ENCODE data around the gene BMERB1. TPM values are rescaled to one million over a fixed set of nuclear protein-coding genes. Genes with fewer than 3 reads are reported as not detected.
"Not testable (repeated sequence)": the region's sequence is repeated elsewhere in the genome, so short reads cannot be mapped to it uniquely, and the experiment has no call there.

Gene BMERB1
- total RNA-seq, 1 donor from 2014 or later, result 45.1 TPM

- DNase-seq (ENCODE audit: low read depth, low spot score), result no peak
- TF ChIP-seq CTCF (conservative IDR thresholded peaks at IDR 0.05), result peak; percentile 21
- no peaks in the 10 kb centered on the region for H3K36me3 Mint-ChIP-seq (ENCODE audit: low read depth)
- H3K9me3 Mint-ChIP-seq, result no peaks in the 10 kb centered on the region
- no peaks in the 10 kb centered on the region for H3K4me1 Mint-ChIP-seq
- H3K27ac Mint-ChIP-seq (ENCODE audit: unreplicated experiment), result no peak overlapping the region
- no peaks in the 10 kb centered on the region for H3K27me3 Mint-ChIP-seq (ENCODE audit: low read depth)
- H3K4me3 Mint-ChIP-seq, result no peak overlapping the region
Observed at GRCh38 chr16:15460601-15461000, 26.2 kb downstream of the BMERB1 start.

GRCh38 chr16:15461376-15461775 lies 27.0 kb downstream of the BMERB1 start:
- H3K4me3 Mint-ChIP-seq, result no peak overlapping the region

GRCh38 chr16:15464401-15465186 lies 30.2 kb downstream of the BMERB1 start:
- Mint-ChIP-seq H3K36me3 (ENCODE audit: low read depth) (peaks cover 2% of the 10 kb centered on the region), H3K4me1 (no peaks in the 10 kb centered on the region), H3K4me3 (no peak overlapping the region), H3K27ac (ENCODE audit: unreplicated experiment) (no peak overlapping the region), H3K27me3 (ENCODE audit: low read depth) (no peaks in the 10 kb centered on the region), H3K9me3 (peaks cover 7% of the 10 kb centered on the region)
- DNase-seq (ENCODE audit: low read depth, low spot score), result no peak
- TF ChIP-seq CTCF (conservative IDR thresholded peaks at IDR 0.05), result no peak

More at GRCh38 chr16:15461376-15461775, 27.0 kb downstream of the BMERB1 start:
- no peaks in the 10 kb centered on the region for H3K4me1 Mint-ChIP-seq
- no peaks in the 10 kb centered on the region for H3K9me3 Mint-ChIP-seq
- no peaks in the 10 kb centered on the region for H3K36me3 Mint-ChIP-seq (ENCODE audit: low read depth)
- no peak for TF ChIP-seq CTCF (conservative IDR thresholded peaks at IDR 0.05)
- no peak overlapping the region for H3K27ac Mint-ChIP-seq (ENCODE audit: unreplicated experiment)
- H3K27me3 Mint-ChIP-seq (ENCODE audit: low read depth), result no peaks in the 10 kb centered on the region
- no peak for DNase-seq (ENCODE audit: low read depth, low spot score)

- DNase-seq (ENCODE audit: low read depth, low spot score), result no peak
- no peaks in the 10 kb centered on the region for H3K4me1 Mint-ChIP-seq
- peaks cover 11% of the 10 kb centered on the region for H3K9me3 Mint-ChIP-seq
- no peak for TF ChIP-seq CTCF (conservative IDR thresholded peaks at IDR 0.05)
- no peak overlapping the region for H3K27ac Mint-ChIP-seq (ENCODE audit: unreplicated experiment)
- H3K4me3 Mint-ChIP-seq, result no peak overlapping the region
- no peaks in the 10 kb centered on the region for H3K27me3 Mint-ChIP-seq (ENCODE audit: low read depth)
- peaks cover 2% of the 10 kb centered on the region for H3K36me3 Mint-ChIP-seq (ENCODE audit: low read depth)
Observed at GRCh38 chr16:15466131-15466530, 31.7 kb downstream of the BMERB1 start.

GRCh38 chr16:15466886-15467781 lies 32.7 kb downstream of the BMERB1 start:
- Mint-ChIP-seq H3K36me3 (ENCODE audit: low read depth) (peaks cover 7% of the 10 kb centered on the region), H3K9me3 (peaks cover 11% of the 10 kb centered on the region), H3K27ac (ENCODE audit: unreplicated experiment) (no peak overlapping the region), H3K4me3 (no peak overlapping the region), H3K27me3 (ENCODE audit: low read depth) (no peaks in the 10 kb centered on the region), H3K4me1 (no peaks in the 10 kb centered on the region)
- no peak for DNase-seq (ENCODE audit: low read depth, low spot score)
- no peak for TF ChIP-seq CTCF (conservative IDR thresholded peaks at IDR 0.05)

GRCh38 chr16:15476971-15477370 lies 42.6 kb downstream of the BMERB1 start:
- not testable (repeated sequence) for H3K9me3 Mint-ChIP-seq; H3K4me1 Mint-ChIP-seq; H3K36me3 Mint-ChIP-seq (ENCODE audit: low read depth); H3K27me3 Mint-ChIP-seq (ENCODE audit: low read depth); H3K4me3 Mint-ChIP-seq; DNase-seq (ENCODE audit: low read depth, low spot score)
- peak overlapping the region; percentile 97 for H3K27ac Mint-ChIP-seq (ENCODE audit: unreplicated experiment)

Data from neural crest cell (in vitro differentiated cells).